ENCODE measurements around the gene PAXIP1.

PAXIP1 gene

DNA sequence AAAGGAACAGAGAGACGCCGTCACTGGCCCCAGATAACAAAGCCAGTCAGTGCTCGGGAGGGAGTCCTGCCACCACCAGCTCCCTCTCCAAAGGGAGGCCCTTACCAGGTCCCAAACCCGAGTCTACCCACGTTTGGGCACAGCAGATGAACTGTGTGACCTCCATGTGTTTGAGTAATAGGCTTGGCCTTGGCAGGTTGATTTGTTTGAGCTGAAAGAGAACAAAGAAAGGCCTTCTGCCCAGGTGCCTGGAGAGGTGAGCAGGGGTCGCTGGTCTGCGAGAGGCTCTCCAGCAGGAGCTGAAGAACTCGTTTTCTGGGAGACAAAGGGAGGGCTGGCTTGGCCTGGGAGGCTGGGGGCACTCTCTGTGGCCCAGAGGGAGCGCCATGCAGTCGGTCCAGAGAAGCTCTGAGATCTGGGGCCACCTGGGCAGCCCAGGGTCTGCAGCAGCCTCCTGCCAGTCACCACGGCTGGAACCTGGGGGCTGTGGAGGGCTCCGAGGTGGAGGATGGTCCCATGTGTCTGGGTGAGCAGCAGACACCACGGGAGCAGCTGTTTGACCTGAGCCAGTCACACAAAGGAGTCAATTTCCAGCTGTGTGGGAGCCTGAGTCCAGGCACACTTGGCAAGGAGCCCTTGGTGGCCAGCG is 99.7 kb downstream of the PAXIP1 start:
- no peaks in the 10 kb centered on the region for H3K4me1 Mint-ChIP-seq
- no peak overlapping the region for H3K4me3 Mint-ChIP-seq
- no peaks in the 10 kb centered on the region for H3K9me3 Mint-ChIP-seq
- H3K27me3 Mint-ChIP-seq: no peaks in the 10 kb centered on the region
- ATAC-seq: no peak
- no peak overlapping the region for H3K27ac Mint-ChIP-seq
- H3K36me3 Mint-ChIP-seq: no peaks in the 10 kb centered on the region

- no peaks in the 10 kb centered on the region for H3K9me3 Mint-ChIP-seq
Measured at GRCh38 chr7:154902600-154903082, 100.3 kb downstream of the PAXIP1 start.

DNA sequence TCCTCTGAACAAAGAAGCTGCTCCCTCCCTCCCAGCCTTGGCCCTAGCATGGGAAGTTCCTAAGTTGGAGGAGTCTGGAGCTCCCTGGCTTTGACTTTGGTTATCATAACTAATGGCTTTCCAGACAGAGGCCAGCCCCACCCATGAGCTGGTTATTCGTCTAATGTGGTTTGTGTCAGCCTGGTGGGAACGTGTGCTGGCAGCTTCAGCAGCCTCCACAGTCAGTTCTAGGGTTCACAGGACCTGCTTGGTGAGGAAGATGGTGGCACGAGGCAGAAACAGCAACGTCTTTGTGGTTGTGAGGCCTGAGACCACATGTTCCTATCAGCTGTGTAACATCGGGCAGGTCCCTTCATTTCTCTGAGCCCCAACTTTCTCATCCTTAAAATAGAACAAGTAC is 103.1 kb downstream of the PAXIP1 start:
- H3K27me3 Mint-ChIP-seq: no peaks in the 10 kb centered on the region
- no peak overlapping the region for H3K27ac Mint-ChIP-seq
- no peaks in the 10 kb centered on the region for H3K9me3 Mint-ChIP-seq
- no peaks in the 10 kb centered on the region for H3K4me1 Mint-ChIP-seq
- no peaks in the 10 kb centered on the region for H3K36me3 Mint-ChIP-seq
- no peak for ATAC-seq
- H3K4me3 Mint-ChIP-seq: no peak overlapping the region

More at GRCh38 chr7:154902600-154903082, 100.3 kb downstream of the PAXIP1 start:
- Mint-ChIP-seq H3K27ac (no peak overlapping the region), H3K4me1 (no peaks in the 10 kb centered on the region), H3K4me3 (no peak overlapping the region), H3K27me3 (no peaks in the 10 kb centered on the region), H3K36me3 (no peaks in the 10 kb centered on the region)
- ATAC-seq: no peak

GRCh38 chr7:154898973-154899855 is 103.7 kb downstream of the PAXIP1 start:
- no peak overlapping the region for H3K4me3 Mint-ChIP-seq
- H3K4me1 Mint-ChIP-seq: no peaks in the 10 kb centered on the region
- no peak overlapping the region for H3K27ac Mint-ChIP-seq
- H3K27me3 Mint-ChIP-seq: no peaks in the 10 kb centered on the region
- no peaks in the 10 kb centered on the region for H3K36me3 Mint-ChIP-seq
- no peaks in the 10 kb centered on the region for H3K9me3 Mint-ChIP-seq
- ATAC-seq: no peak

DNA sequence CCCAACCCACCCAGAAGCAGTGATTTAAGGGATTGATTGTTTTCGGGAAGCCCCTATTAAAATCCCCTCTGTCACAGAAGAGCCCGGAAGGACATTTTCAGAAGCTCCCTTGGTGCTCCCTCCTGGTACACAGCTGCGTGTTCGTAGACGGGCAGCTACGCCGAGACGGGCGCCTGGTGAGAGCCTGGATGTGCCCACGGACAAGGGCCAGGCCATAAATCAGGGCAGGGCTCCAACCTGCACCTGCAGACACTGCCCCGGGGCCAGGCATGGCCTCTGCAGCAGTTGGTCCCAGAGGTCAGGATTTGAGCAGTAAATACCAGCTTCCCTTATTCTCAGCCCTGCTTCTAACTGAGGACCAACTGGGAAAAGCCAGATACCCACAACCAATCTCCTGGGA is 106.8 kb downstream of the PAXIP1 start:
- H3K9me3 Mint-ChIP-seq: no peaks in the 10 kb centered on the region
- peaks cover 9% of the 10 kb centered on the region for H3K27me3 Mint-ChIP-seq
- ATAC-seq: no peak
- H3K4me3 Mint-ChIP-seq: no peak overlapping the region
- H3K27ac Mint-ChIP-seq: no peak overlapping the region
- H3K36me3 Mint-ChIP-seq: no peaks in the 10 kb centered on the region
- H3K4me1 Mint-ChIP-seq: no peaks in the 10 kb centered on the region
